NAMALWA (cell line): Measurements from ENCODE around the gene CPSF3.

ENCODE experiments used
- DNase-seq: peaks from one replicate; pipeline ENCODE4 v3.0.0-alpha.2; 2015; ENCODE audit warnings: low spot score

CPSF3 gene

GRCh38 chr2:9518163-9518562 is 94.7 kb downstream of the CPSF3 start:
- DNase-seq = no peak

- no peak for DNase-seq
Measured at GRCh38 chr2:9518780-9519179, 95.3 kb downstream of the CPSF3 start.

GRCh38 chr2:9519250-9519649 is 95.8 kb downstream of the CPSF3 start:
- no peak for DNase-seq
